Measurements from ENCODE around the gene IL32. TPM values are rescaled to one million over a fixed set of nuclear protein-coding genes. Genes with fewer than 3 reads are reported as not detected.
A peak's percentile ranks its signal among the peaks of the same experiment; 100 is the strongest.

The IL32 gene
- total RNA-seq, 1 donor from 2014 or later = 8.8 TPM

GRCh38 chr16:3099395-3099731 lies 33.9 kb downstream of the IL32 start:
- peaks cover 16% of the 10 kb centered on the region for H3K4me1 Mint-ChIP-seq (ENCODE audit: unreplicated experiment)
- no peak for DNase-seq (ENCODE audit: extremely low spot score, unreplicated experiment)
- no peak overlapping the region for H3K4me3 Mint-ChIP-seq (ENCODE audit: unreplicated experiment)
- no peaks in the 10 kb centered on the region for H3K9me3 Mint-ChIP-seq (ENCODE audit: unreplicated experiment)
- H3K27ac Mint-ChIP-seq (ENCODE audit: unreplicated experiment) = no peak overlapping the region
- peaks cover 17% of the 10 kb centered on the region for H3K27me3 Mint-ChIP-seq (ENCODE audit: unreplicated experiment)
- TF ChIP-seq CTCF (IDR thresholded peaks at IDR 0.05) = no peak
- no peaks in the 10 kb centered on the region for H3K36me3 Mint-ChIP-seq (ENCODE audit: unreplicated experiment)

- H3K9me3 Mint-ChIP-seq (ENCODE audit: unreplicated experiment) = no peaks in the 10 kb centered on the region
- H3K27ac Mint-ChIP-seq (ENCODE audit: unreplicated experiment) = no peak overlapping the region
- TF ChIP-seq CTCF (IDR thresholded peaks at IDR 0.05) = no peak
- peaks cover 16% of the 10 kb centered on the region for H3K4me1 Mint-ChIP-seq (ENCODE audit: unreplicated experiment)
- DNase-seq (ENCODE audit: extremely low spot score, unreplicated experiment) = peak; percentile 94
- no peaks in the 10 kb centered on the region for H3K36me3 Mint-ChIP-seq (ENCODE audit: unreplicated experiment)
- H3K4me3 Mint-ChIP-seq (ENCODE audit: unreplicated experiment) = peak overlapping the region; percentile 63
- H3K27me3 Mint-ChIP-seq (ENCODE audit: unreplicated experiment) = peaks cover 17% of the 10 kb centered on the region
These were observed 34.5 kb downstream of the IL32 start for GRCh38 chr16:3099732-3100499.

- Mint-ChIP-seq H3K9me3 (ENCODE audit: unreplicated experiment) (no peaks in the 10 kb centered on the region), H3K4me3 (ENCODE audit: unreplicated experiment) (no peak overlapping the region), H3K4me1 (ENCODE audit: unreplicated experiment) (peaks cover 18% of the 10 kb centered on the region), H3K36me3 (ENCODE audit: unreplicated experiment) (no peaks in the 10 kb centered on the region), H3K27ac (ENCODE audit: unreplicated experiment) (peak overlapping the region; percentile 18), H3K27me3 (ENCODE audit: unreplicated experiment) (peaks cover 17% of the 10 kb centered on the region)
- no peak for DNase-seq (ENCODE audit: extremely low spot score, unreplicated experiment)
- peak; percentile 59 for TF ChIP-seq CTCF (IDR thresholded peaks at IDR 0.05)
These were observed 35.8 kb downstream of the IL32 start for GRCh38 chr16:3101018-3101840.

- no peak for TF ChIP-seq CTCF (IDR thresholded peaks at IDR 0.05)
- H3K9me3 Mint-ChIP-seq (ENCODE audit: unreplicated experiment) = no peaks in the 10 kb centered on the region
- DNase-seq (ENCODE audit: extremely low spot score, unreplicated experiment) = no peak
- H3K27me3 Mint-ChIP-seq (ENCODE audit: unreplicated experiment) = peaks cover 16% of the 10 kb centered on the region
- H3K4me1 Mint-ChIP-seq (ENCODE audit: unreplicated experiment) = peaks cover 22% of the 10 kb centered on the region
- no peak overlapping the region for H3K27ac Mint-ChIP-seq (ENCODE audit: unreplicated experiment)
- no peak overlapping the region for H3K4me3 Mint-ChIP-seq (ENCODE audit: unreplicated experiment)
- H3K36me3 Mint-ChIP-seq (ENCODE audit: unreplicated experiment) = no peaks in the 10 kb centered on the region
These were observed 36.5 kb downstream of the IL32 start for GRCh38 chr16:3101841-3102470.

All from osteocyte (in vitro differentiated cells).